Parathyroid adenoma (tissue), 2 donors: ENCODE results near the gene VWA8.

Experiments
- H2AFZ ChIP-seq: fragments of 300-600 bp; sonication (generic); one replicate; pipeline ENCODE4 v1.7.0; 2017; ENCODE audit warnings: antibody characterized with exemption, mild to moderate bottlenecking
- H3K27ac ChIP-seq: fragments of 300-600 bp; sonication (generic); one replicate; pipeline ENCODE4 v1.7.0; 2017
- H3K27me3 ChIP-seq: fragments of 300-600 bp; sonication (generic); one replicate; pipeline ENCODE4 v1.7.0; 2017; ENCODE audit warnings: low read length; ENCODE audit not compliant: control insufficient read depth, insufficient read depth
- H3K36me3 ChIP-seq: fragments of 300-600 bp; sonication (generic); one replicate; pipeline ENCODE4 v1.7.0; 2017; ENCODE audit warnings: low read length; ENCODE audit not compliant: control insufficient read depth, insufficient read depth
- H3K4me1 ChIP-seq: fragments of 300-600 bp; sonication (generic); one replicate; pipeline ENCODE4 v1.7.0; 2017; ENCODE audit warnings: control low read depth
- H3K4me2 ChIP-seq: fragments of 300-600 bp; sonication (generic); one replicate; pipeline ENCODE4 v1.7.0; 2017; ENCODE audit warnings: low read length
- H3K4me3 ChIP-seq: fragments of 300-600 bp; sonication (generic); one replicate; pipeline ENCODE4 v1.7.0; 2017; ENCODE audit warnings: low read depth, low read length
- H3K79me2 ChIP-seq: fragments of 300-600 bp; sonication (generic); one replicate; pipeline ENCODE4 v1.7.0; 2017; ENCODE audit warnings: control low read depth
- H3K9ac ChIP-seq: fragments of 300-600 bp; sonication (generic); one replicate; pipeline ENCODE4 v1.7.0; 2017; ENCODE audit warnings: mild to moderate bottlenecking
- H3K9me3 ChIP-seq: fragments of 300-600 bp; sonication (generic); one replicate; pipeline ENCODE4 v1.7.0; 2017; ENCODE audit warnings: low read length; ENCODE audit not compliant: control insufficient read depth
- TF ChIP-seq, protein P1 (sequence below): fragments of 300-600 bp; sonication (generic); IDR thresholded peaks from one replicate; pipeline ENCODE4 v1.7.0; 2017; ENCODE audit warnings: antibody characterized with exemption, mild to moderate bottlenecking
- donor health status: primary hyperparathyroidism.

Gene VWA8

GRCh38 chr13:41697578-41697977, 263.3 kb downstream of the VWA8 start:
- TF ChIP-seq, protein P1, sequence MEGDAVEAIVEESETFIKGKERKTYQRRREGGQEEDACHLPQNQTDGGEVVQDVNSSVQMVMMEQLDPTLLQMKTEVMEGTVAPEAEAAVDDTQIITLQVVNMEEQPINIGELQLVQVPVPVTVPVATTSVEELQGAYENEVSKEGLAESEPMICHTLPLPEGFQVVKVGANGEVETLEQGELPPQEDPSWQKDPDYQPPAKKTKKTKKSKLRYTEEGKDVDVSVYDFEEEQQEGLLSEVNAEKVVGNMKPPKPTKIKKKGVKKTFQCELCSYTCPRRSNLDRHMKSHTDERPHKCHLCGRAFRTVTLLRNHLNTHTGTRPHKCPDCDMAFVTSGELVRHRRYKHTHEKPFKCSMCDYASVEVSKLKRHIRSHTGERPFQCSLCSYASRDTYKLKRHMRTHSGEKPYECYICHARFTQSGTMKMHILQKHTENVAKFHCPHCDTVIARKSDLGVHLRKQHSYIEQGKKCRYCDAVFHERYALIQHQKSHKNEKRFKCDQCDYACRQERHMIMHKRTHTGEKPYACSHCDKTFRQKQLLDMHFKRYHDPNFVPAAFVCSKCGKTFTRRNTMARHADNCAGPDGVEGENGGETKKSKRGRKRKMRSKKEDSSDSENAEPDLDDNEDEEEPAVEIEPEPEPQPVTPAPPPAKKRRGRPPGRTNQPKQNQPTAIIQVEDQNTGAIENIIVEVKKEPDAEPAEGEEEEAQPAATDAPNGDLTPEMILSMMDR, result no peak
- Histone ChIP-seq H3K9me3 (no peaks in the 10 kb centered on the region), H3K9ac (no peak overlapping the region), H3K4me1 (peaks cover 5% of the 10 kb centered on the region), H2AFZ (no peak overlapping the region), H3K27me3 (no peaks in the 10 kb centered on the region), H3K4me2 (no peak overlapping the region), H3K36me3 (no peaks in the 10 kb centered on the region), H3K79me2 (no peaks in the 10 kb centered on the region), H3K27ac (no peak overlapping the region), H3K4me3 (no peak overlapping the region)

GRCh38 chr13:41696163-41697003, 264.5 kb downstream of the VWA8 start:
- Histone ChIP-seq H3K27me3 (no peaks in the 10 kb centered on the region), H3K9ac (no peak overlapping the region), H3K4me1 (peaks cover 5% of the 10 kb centered on the region), H3K4me3 (no peak overlapping the region), H3K4me2 (no peak overlapping the region), H3K36me3 (no peaks in the 10 kb centered on the region), H3K27ac (no peak overlapping the region), H2AFZ (no peak overlapping the region), H3K79me2 (no peaks in the 10 kb centered on the region), H3K9me3 (no peaks in the 10 kb centered on the region)
- TF ChIP-seq, protein P1, result no peak

DNA sequence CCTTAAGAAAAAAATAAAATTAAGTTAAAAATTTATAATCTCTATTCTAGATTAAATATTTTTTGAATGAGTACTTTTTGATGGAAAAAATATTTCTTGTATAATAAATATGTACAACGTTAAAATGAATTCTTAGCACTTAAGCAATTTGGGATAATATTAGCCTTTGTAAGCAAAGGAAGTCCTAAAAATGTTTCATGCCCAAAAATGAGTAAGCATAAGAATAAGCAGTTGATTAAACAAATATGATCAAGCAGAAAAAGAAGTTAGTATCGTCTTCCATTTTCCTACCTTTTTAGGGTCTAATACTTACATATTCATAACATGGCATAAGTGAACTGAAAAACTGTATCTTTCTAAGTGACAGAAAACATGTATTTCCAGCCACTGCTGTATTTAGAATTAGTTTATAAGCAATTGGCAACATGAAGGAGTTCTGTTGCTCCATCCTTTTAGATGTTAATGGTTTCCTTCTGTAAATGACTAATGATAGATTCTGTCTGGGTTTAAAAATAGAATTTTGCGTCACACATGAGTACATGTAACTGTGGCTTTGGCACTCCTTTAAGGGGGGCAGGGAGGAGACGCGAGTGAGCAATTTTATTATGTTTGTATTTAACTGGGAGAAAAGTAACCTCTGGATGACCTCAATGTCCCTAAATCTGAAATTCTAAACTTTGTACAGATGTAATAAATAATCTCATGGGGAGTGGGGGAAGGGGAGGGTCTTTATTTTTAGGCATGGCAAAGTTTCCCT, 266.2 kb downstream of the VWA8 start:
- no peak overlapping the region for H3K27ac ChIP-seq
- H2AFZ ChIP-seq, result no peak overlapping the region
- TF ChIP-seq, protein P1, result no peak
- H3K9me3 ChIP-seq, result no peaks in the 10 kb centered on the region
- H3K9ac ChIP-seq, result no peak overlapping the region
- H3K27me3 ChIP-seq, result no peaks in the 10 kb centered on the region
- H3K36me3 ChIP-seq, result no peaks in the 10 kb centered on the region
- no peak overlapping the region for H3K4me3 ChIP-seq
- no peak overlapping the region for H3K4me2 ChIP-seq
- H3K4me1 ChIP-seq, result no peaks in the 10 kb centered on the region
- H3K79me2 ChIP-seq, result no peaks in the 10 kb centered on the region

GRCh38 chr13:41693434-41693833, 267.5 kb downstream of the VWA8 start:
- Histone ChIP-seq H3K9me3 (no peaks in the 10 kb centered on the region), H3K27me3 (no peaks in the 10 kb centered on the region), H3K9ac (no peak overlapping the region), H3K4me3 (no peak overlapping the region), H3K4me1 (no peaks in the 10 kb centered on the region), H2AFZ (no peak overlapping the region), H3K4me2 (no peak overlapping the region), H3K79me2 (no peaks in the 10 kb centered on the region), H3K27ac (no peak overlapping the region), H3K36me3 (no peaks in the 10 kb centered on the region)
- TF ChIP-seq, protein P1, result no peak
